DOHH2 (cell line): ENCODE results near the gene P4HTM.

Source experiments
- H3F3A ChIP-seq: fragments of 200-600 bp; sonication (generic), shearing (Covaris generic); 2 replicates; pipeline ENCODE4 v1.6.0; 2016; ENCODE audit warnings: antibody characterized with exemption, mild to moderate bottlenecking; ENCODE audit not compliant: control insufficient read depth, insufficient read depth
- H3K27ac ChIP-seq: fragments of 200-600 bp; sonication (generic); 2 replicates; pipeline ENCODE4 v1.5.1; 2014; ENCODE audit warnings: low read depth, mild to moderate bottlenecking, low read length, moderate library complexity
- H3K27me3 ChIP-seq: fragments of 200-600 bp; sonication (generic); 2 replicates; pipeline ENCODE4 v1.6.1; 2014; ENCODE audit warnings: mild to moderate bottlenecking, low read length, mixed read lengths; ENCODE audit not compliant: control insufficient read depth
- H3K36me3 ChIP-seq: fragments of 200-600 bp; sonication (generic); 2 replicates; pipeline ENCODE4 v1.6.1; 2014; ENCODE audit warnings: mild to moderate bottlenecking, low read length, moderate library complexity, mixed read lengths; ENCODE audit not compliant: control insufficient read depth
- H3K4me1 ChIP-seq: fragments of 200-600 bp; sonication (generic); 2 replicates; pipeline ENCODE4 v1.6.1; 2014; ENCODE audit warnings: mild to moderate bottlenecking, low read length, mixed read lengths; ENCODE audit not compliant: control insufficient read depth
- H3K4me2 ChIP-seq: fragments of 200-600 bp; sonication (generic); 2 replicates; pipeline ENCODE4 v1.6.0; 2014; ENCODE audit warnings: mild to moderate bottlenecking, low read length, moderate library complexity
- H3K4me3 ChIP-seq: fragments of 200-600 bp; sonication (generic); 2 replicates; pipeline ENCODE4 v1.5.1; 2014; ENCODE audit warnings: mild to moderate bottlenecking, low read length, mixed read lengths
- H3K79me2 ChIP-seq: fragments of 200-600 bp; sonication (generic); 2 replicates; pipeline ENCODE4 v1.6.1; 2014; ENCODE audit warnings: mild to moderate bottlenecking, low read length, mixed read lengths; ENCODE audit not compliant: control insufficient read depth
- H3K9me2 ChIP-seq: fragments of 200-600 bp; sonication (generic); replicated peaks from 2 replicates; pipeline ENCODE4 v1.6.1; 2014; ENCODE audit warnings: mild to moderate bottlenecking, low read length, mixed read lengths; ENCODE audit not compliant: control insufficient read depth
- H3K9me3 ChIP-seq: fragments of 200-600 bp; sonication (generic); 2 replicates; pipeline ENCODE4 v1.6.1; 2014; ENCODE audit warnings: antibody characterized with exemption, low read length, mixed read lengths; ENCODE audit not compliant: control insufficient read depth, insufficient read depth
- H4K20me1 ChIP-seq: fragments of 200-600 bp; sonication (generic); 2 replicates; pipeline ENCODE4 v1.6.0; 2014; ENCODE audit warnings: low read depth, mild to moderate bottlenecking, antibody characterized with exemption, low read length, moderate library complexity; ENCODE audit not compliant: control insufficient read depth, insufficient read depth
- CTCF ChIP-seq: fragments of 200-600 bp; sonication (generic); IDR thresholded peaks from one replicate; pipeline ENCODE4 v1.5.1; 2014; ENCODE audit warnings: antibody characterized with exemption, mild to moderate bottlenecking, low read depth, low read length; ENCODE audit not compliant: poor library complexity, severe bottlenecking
- EZH2phosphoT487 ChIP-seq: fragments of 200-600 bp; sonication (generic); IDR thresholded peaks from 2 replicates; pipeline ENCODE4 v1.6.1; 2017; ENCODE audit warnings: borderline replicate concordance, mild to moderate bottlenecking, antibody characterized with exemption, low read length, moderate library complexity, mixed read lengths

Gene P4HTM

DNA sequence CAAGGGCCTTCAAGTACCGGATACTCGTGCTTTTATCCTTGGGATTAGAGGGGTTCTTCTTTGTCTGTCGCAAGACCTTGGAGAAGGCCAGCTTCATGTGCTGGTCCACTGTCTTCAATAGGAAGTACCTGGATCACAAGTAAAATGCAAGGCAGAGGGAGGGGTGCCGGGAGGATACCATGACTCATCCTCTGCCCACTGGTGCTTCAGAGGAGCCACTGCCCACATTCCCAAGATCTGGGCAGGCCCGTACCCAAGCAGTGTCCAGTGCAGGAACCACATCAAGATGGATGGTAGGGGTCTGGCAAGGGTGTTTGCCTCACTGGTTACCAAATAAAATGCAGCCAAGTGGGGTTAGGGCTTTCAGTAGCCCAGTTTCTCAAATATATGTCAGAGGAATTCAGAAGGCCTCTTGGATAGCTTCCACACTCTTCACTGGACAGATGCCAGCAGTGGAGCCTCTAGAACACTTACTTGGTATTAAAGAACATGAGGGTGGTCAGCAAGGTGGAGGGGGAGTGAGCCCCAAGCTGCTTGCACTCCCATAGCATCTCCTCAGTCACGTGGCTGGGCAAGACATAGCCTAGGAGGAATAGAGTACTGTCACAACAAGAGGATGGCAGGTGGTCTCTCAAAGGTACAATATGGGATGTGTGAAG is 42.7 kb downstream of the P4HTM start:
- Histone ChIP-seq H3K4me1 (peaks cover 14% of the 10 kb centered on the region), H3K36me3 (peaks cover 83% of the 10 kb centered on the region), H3K27ac (no peak overlapping the region), H3K79me2 (peaks cover 15% of the 10 kb centered on the region), H3K27me3 (no peaks in the 10 kb centered on the region), H4K20me1 (peaks cover 2% of the 10 kb centered on the region; the same call in 1 of the 2 replicates), H3K4me3 (no peak overlapping the region), H3F3A (peaks cover 27% of the 10 kb centered on the region), H3K9me2 (no peaks in the 10 kb centered on the region), H3K9me3 (no peaks in the 10 kb centered on the region), H3K4me2 (no peak overlapping the region)
- no peak for TF ChIP-seq CTCF
- TF ChIP-seq EZH2phosphoT487, result no peak

DNA sequence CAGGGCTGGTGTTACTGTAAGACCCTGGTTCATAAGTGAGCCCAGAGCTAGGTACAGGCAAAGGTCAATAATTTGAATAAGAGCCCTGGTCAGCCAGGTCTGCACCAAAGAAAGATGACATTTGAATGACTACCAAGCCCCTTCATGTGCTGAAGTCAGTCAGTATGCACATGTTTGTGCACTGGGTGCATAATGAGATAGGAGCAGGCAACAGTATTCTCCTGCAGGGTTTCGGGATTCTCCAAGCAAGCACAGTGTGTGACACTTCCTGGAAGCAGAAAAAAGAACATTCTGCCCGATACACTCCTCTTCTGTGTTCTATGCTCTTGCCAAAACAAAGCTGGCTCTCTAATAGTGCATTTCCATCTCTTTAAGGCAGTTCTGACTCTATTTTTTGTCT is 44.6 kb downstream of the P4HTM start:
- Histone ChIP-seq H3K9me3 (no peaks in the 10 kb centered on the region), H3K27ac (no peak overlapping the region), H3K79me2 (no peaks in the 10 kb centered on the region; the same call in 1 of the 2 replicates), H3F3A (peaks cover 20% of the 10 kb centered on the region), H3K4me3 (no peak overlapping the region), H3K36me3 (peaks cover 66% of the 10 kb centered on the region), H3K4me1 (peaks cover 2% of the 10 kb centered on the region), H3K9me2 (no peaks in the 10 kb centered on the region), H3K27me3 (no peaks in the 10 kb centered on the region), H4K20me1 (no peaks in the 10 kb centered on the region; the same call in 1 of the 2 replicates), H3K4me2 (no peak overlapping the region)
- no peak for TF ChIP-seq EZH2phosphoT487
- no peak for TF ChIP-seq CTCF

GRCh38 chr3:49035281-49035680 is 45.2 kb downstream of the P4HTM start:
- H4K20me1 ChIP-seq, result no peaks in the 10 kb centered on the region; the same call in 1 of the 2 replicates
- peaks cover 64% of the 10 kb centered on the region for H3K36me3 ChIP-seq
- H3K79me2 ChIP-seq, result no peaks in the 10 kb centered on the region; the same call in 1 of the 2 replicates
- no peak overlapping the region for H3K4me2 ChIP-seq
- no peaks in the 10 kb centered on the region for H3K4me1 ChIP-seq
- no peak for TF ChIP-seq EZH2phosphoT487
- H3K9me2 ChIP-seq, result no peaks in the 10 kb centered on the region
- no peaks in the 10 kb centered on the region for H3K9me3 ChIP-seq
- peaks cover 14% of the 10 kb centered on the region for H3F3A ChIP-seq
- no peaks in the 10 kb centered on the region for H3K27me3 ChIP-seq
- H3K4me3 ChIP-seq, result no peak overlapping the region
- no peak overlapping the region for H3K27ac ChIP-seq

DNA sequence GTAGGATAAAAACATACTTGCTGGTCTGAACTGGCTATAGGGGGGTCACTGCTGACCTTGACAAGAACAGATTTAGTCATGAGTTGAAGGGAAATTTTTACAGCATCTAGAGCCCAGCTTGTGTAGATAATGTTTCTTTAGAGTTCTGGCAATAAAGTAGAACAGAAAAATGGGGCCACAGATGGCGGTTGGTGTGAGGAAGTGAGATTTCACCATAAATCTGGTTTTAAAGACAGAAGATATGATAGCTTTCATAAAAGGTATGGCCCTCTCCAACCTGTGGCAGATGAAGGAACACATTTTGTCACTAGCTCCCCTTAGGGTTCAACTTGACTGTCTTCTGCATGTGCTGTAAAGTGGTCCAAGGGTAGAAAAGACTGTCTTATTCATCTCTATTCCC is 63.5 kb downstream of the P4HTM start:
- Histone ChIP-seq H3K79me2 (peaks cover 45% of the 10 kb centered on the region), H4K20me1 (peaks cover 3% of the 10 kb centered on the region; the same call in 1 of the 2 replicates), H3K4me3 (no peak overlapping the region), H3K27ac (no peak overlapping the region), H3K4me1 (no peaks in the 10 kb centered on the region), H3K27me3 (no peaks in the 10 kb centered on the region), H3K9me2 (no peaks in the 10 kb centered on the region), H3K4me2 (no peak overlapping the region), H3K9me3 (no peaks in the 10 kb centered on the region), H3F3A (no peaks in the 10 kb centered on the region), H3K36me3 (peaks cover 73% of the 10 kb centered on the region)
- no peak for TF ChIP-seq CTCF
- TF ChIP-seq EZH2phosphoT487, result no peak
